Measurements from ENCODE around the gene F8. TPM values are rescaled to one million over a fixed set of nuclear protein-coding genes. Genes with fewer than 3 reads are reported as not detected.
A peak's percentile ranks its signal among the peaks of the same experiment; 100 is the strongest.

Gene F8
- total RNA-seq, 4 donors from 2014 or later, result 1.2 to 7.4 (median 4.3) TPM

DNA sequence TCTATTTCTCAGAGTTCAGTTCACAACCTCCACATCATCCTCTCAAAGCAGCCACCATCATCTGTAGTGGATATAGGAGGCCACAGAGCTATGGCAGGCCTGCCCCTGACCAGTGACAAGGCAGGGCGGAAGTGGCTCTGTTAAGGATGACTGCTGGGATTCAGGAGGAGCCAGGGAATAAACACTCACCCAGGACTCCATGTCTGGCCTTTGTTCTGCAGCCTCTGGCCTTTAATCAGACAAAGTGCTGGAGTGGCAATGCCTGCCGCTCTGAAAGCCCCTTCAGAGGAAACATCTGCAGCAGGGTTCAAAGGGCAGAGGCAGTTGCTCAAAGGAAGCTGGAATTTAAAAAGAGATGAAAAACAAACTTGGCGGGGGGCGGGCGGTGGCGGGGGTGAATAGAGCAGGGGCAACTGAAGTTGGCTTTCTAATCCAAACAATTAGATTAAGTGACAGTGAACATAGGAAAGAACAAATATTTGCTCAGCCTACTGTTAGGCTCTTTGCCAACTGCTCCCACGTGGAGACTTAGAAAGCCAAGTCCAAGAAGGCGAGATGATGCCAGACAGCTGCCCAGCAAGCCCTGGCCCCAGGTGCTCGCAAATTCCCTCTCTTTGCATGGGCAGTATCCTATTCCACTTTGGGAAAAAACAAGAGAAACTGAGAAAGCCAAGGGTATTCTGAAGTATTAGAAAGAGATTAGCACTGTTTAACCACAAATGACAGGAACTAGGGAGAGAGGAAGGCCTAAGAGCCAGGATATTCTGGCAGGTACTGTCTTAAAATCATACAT is 222.8 kb downstream of the F8 start:
- 25 to 56% methylated on average over 6 to 8 of the region's 9 CpGs for WGBS, 2 donors
- no peaks in the 10 kb centered on the region for H3K27me3 ChIP-seq
- H3K36me3 ChIP-seq, result no peaks in the 10 kb centered on the region
- no peaks in the 10 kb centered on the region for H3K9me3 ChIP-seq
- DNase-seq, result no peak
- H3K4me3 ChIP-seq, result no peak overlapping the region
- peak overlapping the region in 3 of 4 donors; percentile 22 to 67 (median 59) for H3K27ac ChIP-seq
- TF ChIP-seq POLR2A (IDR thresholded peaks at IDR 0.05), result no peak
- no peak for TF ChIP-seq CTCF (IDR thresholded peaks at IDR 0.05)
- peaks cover 4 to 36% (median 6%) of the 10 kb centered on the region in 3 donors for H3K4me1 ChIP-seq
- intact Hi-C loops (cut with DNase I), result no loop called here

GRCh38 chrX:154797006-154797405 is 225.5 kb downstream of the F8 start:
- 73 to 76% methylated on average over 4 to 6 of the region's 6 CpGs for WGBS, 2 donors
- no peaks in the 10 kb centered on the region for H3K36me3 ChIP-seq
- DNase-seq, result no peak

GRCh38 chrX:154795016-154795415 is 227.5 kb downstream of the F8 start:
- H3K36me3 ChIP-seq, result no peaks in the 10 kb centered on the region
- DNase-seq, result no peak
- H3K27me3 ChIP-seq, result no peaks in the 10 kb centered on the region
- WGBS, 2 donors, result 50 to 83% methylated on average over 1 to 2 of the region's 2 CpGs
- no peak overlapping the region for H3K27ac ChIP-seq
- TF ChIP-seq CTCF (IDR thresholded peaks at IDR 0.05) (no peak), POLR2A (IDR thresholded peaks at IDR 0.05) (no peak)
- intact Hi-C loops (cut with DNase I), result no loop called here
- no peaks in the 10 kb centered on the region for H3K9me3 ChIP-seq
- H3K4me3 ChIP-seq, result no peak overlapping the region
- peaks cover 4 to 13% (median 6%) of the 10 kb centered on the region in 3 donors for H3K4me1 ChIP-seq

More at GRCh38 chrX:154797006-154797405, 225.5 kb downstream of the F8 start:
- H3K27me3 ChIP-seq, result no peaks in the 10 kb centered on the region
- H3K4me1 ChIP-seq, result peaks cover 4 to 23% (median 6%) of the 10 kb centered on the region in 3 donors
- H3K27ac ChIP-seq, result no peak overlapping the region
- no peaks in the 10 kb centered on the region for H3K9me3 ChIP-seq
- intact Hi-C loops (cut with DNase I), result no loop called here
- H3K4me3 ChIP-seq, result no peak overlapping the region
- no peak for TF ChIP-seq POLR2A (IDR thresholded peaks at IDR 0.05)
- no peak for TF ChIP-seq CTCF (IDR thresholded peaks at IDR 0.05)

- no peak overlapping the region for H3K27ac ChIP-seq
- no peaks in the 10 kb centered on the region for H3K36me3 ChIP-seq
- H3K27me3 ChIP-seq, result no peaks in the 10 kb centered on the region
- no peaks in the 10 kb centered on the region for H3K4me1 ChIP-seq
- H3K9me3 ChIP-seq, result no peaks in the 10 kb centered on the region
- no peak for DNase-seq
- WGBS, 2 donors, result 76 to 78% methylated on average over 7 of the region's 7 CpGs
- no peak overlapping the region for H3K4me3 ChIP-seq
- TF ChIP-seq CTCF (IDR thresholded peaks at IDR 0.05) (no peak), POLR2A (IDR thresholded peaks at IDR 0.05) (no peak)
- intact Hi-C loops (cut with DNase I), result no loop called here
Measured at GRCh38 chrX:154793084-154793795, 229.3 kb downstream of the F8 start.

DNA sequence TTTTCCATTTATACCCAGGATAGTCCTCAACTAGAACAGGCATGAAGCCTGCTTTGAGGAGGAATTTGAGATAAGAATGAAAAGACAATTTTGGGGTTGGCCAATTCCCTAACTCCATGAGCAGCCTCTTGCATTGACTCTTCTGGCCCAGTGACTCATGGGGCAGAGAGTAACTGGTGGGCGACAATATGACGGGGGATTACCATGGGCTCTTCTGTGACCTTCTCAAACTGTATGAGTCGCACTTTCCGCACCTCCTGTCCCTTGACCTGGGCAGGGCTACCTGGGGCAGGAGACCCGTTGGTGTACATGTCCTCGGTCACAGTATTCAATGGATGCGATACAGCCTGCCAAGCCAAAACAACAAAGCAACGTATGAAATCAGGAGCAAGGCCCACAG is 230.6 kb downstream of the F8 start:
- Histone ChIP-seq H3K27ac (no peak overlapping the region), H3K36me3 (no peaks in the 10 kb centered on the region), H3K9me3 (no peaks in the 10 kb centered on the region), H3K4me3 (no peak overlapping the region), H3K27me3 (no peaks in the 10 kb centered on the region), H3K4me1 (no peaks in the 10 kb centered on the region)
- WGBS, 2 donors, result 73 to 80% methylated on average over 8 of the region's 8 CpGs
- intact Hi-C loops (cut with DNase I), result no loop called here
- DNase-seq, result no peak
- TF ChIP-seq POLR2A (IDR thresholded peaks at IDR 0.05) (no peak), CTCF (IDR thresholded peaks at IDR 0.05) (no peak)
